SK-N-SH treated with all-trans-retinoic acid at 6 μM for 48 hours (cell line): ENCODE measurements around the gene DHX58.

Source experiments
- CREB5 ChIP-seq: fragments of 250-450 bp; sonication (Bioruptor Pico); IDR thresholded peaks from 2 replicates; pipeline ENCODE4 v1.5.1; 2020; ENCODE audit warnings: low read depth, mild to moderate bottlenecking, moderate library complexity
- RARB ChIP-seq: fragments of 250-450 bp; sonication (Bioruptor Pico); IDR thresholded peaks from 2 replicates; pipeline ENCODE4 v1.8.0; 2021; ENCODE audit warnings: mild to moderate bottlenecking, moderate library complexity
- SNAI2 ChIP-seq: fragments of 250-450 bp; sonication (Bioruptor Pico); IDR thresholded peaks from 2 replicates; pipeline ENCODE4 v1.5.0; 2020; ENCODE audit warnings: mild to moderate bottlenecking, moderate library complexity
- ZC3H10 ChIP-seq: fragments of 250-450 bp; sonication (Bioruptor Pico); IDR thresholded peaks from 2 replicates; pipeline ENCODE4 v1.5.1; 2021; ENCODE audit warnings: mild to moderate bottlenecking, moderate library complexity
- ZFP3 ChIP-seq: fragments of 250-450 bp; sonication (Bioruptor Pico); IDR thresholded peaks from 2 replicates; pipeline ENCODE4 v1.5.0; 2020; ENCODE audit warnings: mild to moderate bottlenecking, moderate library complexity
- ZFP30 ChIP-seq: fragments of 450-650 bp; formaldehyde crosslinking; IDR thresholded peaks from 2 replicates; pipeline ENCODE4 v1.5.0; 2022; ENCODE audit warnings: mild to moderate bottlenecking, moderate library complexity
- ZNF565 ChIP-seq: fragments of 450-650 bp; formaldehyde crosslinking; conservative IDR thresholded peaks from 2 replicates; pipeline ENCODE4 v1.5.0; 2020; ENCODE audit warnings: low read depth, mild to moderate bottlenecking, moderate library complexity
- TF ChIP-seq, protein P1 (sequence below): fragments of 250-450 bp; sonication (Bioruptor Pico); IDR thresholded peaks from 2 replicates; pipeline ENCODE4 v1.5.1; 2021; ENCODE audit warnings: mild to moderate bottlenecking, moderate library complexity
- TF ChIP-seq, protein P2 (sequence below): fragments of 250-450 bp; sonication (Bioruptor Pico); IDR thresholded peaks from 2 replicates; pipeline ENCODE4 v1.5.0; 2020; ENCODE audit warnings: mild to moderate bottlenecking, moderate library complexity

DNA sequence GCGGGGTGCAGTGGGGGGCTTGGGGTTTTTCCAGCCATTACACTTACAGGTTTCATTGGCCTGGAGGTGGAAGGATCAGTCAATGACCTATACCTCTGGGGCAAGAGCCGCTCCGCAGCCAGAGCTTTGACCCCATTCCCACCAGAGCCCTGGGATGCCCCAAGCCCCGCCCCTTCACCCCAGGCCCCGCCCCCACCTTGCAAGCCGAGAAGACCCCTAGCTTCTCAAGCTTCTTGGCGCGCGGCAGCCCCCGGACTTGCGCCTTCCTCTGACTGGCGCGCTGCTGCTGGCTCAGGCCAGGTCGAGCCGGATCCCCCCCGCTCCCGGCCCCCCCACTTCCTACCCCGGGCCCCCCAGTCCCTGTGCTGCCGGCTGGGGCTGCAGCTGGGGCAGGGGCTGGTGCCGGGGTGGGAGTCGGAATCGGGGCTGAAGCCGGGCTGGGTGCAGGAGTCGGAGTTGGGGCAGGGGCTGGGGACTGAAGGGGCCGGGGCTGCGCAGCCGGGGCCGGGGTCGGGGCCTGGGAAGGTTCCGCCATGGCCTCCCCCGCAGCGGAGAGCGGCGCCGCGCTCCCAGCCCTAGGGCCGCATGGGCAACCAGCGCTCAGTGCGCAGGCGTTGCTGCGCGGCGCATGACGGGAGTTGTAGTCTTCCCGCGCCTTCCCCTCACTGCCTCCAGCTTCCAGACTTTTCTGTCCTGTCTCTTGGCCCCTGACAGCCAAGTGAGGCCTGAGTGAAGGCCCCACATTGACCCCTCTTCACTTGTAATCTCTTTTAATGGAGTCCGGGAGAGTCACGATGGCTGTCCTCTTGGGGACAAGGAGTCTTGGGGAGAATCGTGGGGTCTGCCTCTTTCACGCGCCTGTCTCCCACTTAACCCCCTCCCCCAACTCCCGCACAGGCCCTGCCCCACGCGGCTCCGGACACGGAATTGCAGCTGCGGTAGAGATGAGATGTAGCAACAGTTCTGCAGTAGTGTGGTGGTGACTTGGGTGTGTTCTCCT lies 8.6 kb upstream of the DHX58 start, which contains the start of gene KAT2A:
- no peak for TF ChIP-seq RARB (CRISPR knock-in tag)
- TF ChIP-seq ZFP3 (CRISPR knock-in tag), result no peak
- TF ChIP-seq ZFP30 (CRISPR knock-in tag), result no peak
- no peak for TF ChIP-seq CREB5 (CRISPR knock-in tag)
- no peak for TF ChIP-seq ZNF565 (CRISPR knock-in tag)
- TF ChIP-seq ZC3H10 (CRISPR knock-in tag), result no peak
- TF ChIP-seq SNAI2 (CRISPR knock-in tag), result no peak
- TF ChIP-seq, protein P1, sequence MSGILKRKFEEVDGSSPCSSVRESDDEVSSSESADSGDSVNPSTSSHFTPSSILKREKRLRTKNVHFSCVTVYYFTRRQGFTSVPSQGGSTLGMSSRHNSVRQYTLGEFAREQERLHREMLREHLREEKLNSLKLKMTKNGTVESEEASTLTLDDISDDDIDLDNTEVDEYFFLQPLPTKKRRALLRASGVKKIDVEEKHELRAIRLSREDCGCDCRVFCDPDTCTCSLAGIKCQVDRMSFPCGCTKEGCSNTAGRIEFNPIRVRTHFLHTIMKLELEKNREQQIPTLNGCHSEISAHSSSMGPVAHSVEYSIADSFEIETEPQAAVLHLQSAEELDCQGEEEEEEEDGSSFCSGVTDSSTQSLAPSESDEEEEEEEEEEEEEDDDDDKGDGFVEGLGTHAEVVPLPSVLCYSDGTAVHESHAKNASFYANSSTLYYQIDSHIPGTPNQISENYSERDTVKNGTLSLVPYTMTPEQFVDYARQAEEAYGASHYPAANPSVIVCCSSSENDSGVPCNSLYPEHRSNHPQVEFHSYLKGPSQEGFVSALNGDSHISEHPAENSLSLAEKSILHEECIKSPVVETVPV, result no peak
- TF ChIP-seq, protein P2, sequence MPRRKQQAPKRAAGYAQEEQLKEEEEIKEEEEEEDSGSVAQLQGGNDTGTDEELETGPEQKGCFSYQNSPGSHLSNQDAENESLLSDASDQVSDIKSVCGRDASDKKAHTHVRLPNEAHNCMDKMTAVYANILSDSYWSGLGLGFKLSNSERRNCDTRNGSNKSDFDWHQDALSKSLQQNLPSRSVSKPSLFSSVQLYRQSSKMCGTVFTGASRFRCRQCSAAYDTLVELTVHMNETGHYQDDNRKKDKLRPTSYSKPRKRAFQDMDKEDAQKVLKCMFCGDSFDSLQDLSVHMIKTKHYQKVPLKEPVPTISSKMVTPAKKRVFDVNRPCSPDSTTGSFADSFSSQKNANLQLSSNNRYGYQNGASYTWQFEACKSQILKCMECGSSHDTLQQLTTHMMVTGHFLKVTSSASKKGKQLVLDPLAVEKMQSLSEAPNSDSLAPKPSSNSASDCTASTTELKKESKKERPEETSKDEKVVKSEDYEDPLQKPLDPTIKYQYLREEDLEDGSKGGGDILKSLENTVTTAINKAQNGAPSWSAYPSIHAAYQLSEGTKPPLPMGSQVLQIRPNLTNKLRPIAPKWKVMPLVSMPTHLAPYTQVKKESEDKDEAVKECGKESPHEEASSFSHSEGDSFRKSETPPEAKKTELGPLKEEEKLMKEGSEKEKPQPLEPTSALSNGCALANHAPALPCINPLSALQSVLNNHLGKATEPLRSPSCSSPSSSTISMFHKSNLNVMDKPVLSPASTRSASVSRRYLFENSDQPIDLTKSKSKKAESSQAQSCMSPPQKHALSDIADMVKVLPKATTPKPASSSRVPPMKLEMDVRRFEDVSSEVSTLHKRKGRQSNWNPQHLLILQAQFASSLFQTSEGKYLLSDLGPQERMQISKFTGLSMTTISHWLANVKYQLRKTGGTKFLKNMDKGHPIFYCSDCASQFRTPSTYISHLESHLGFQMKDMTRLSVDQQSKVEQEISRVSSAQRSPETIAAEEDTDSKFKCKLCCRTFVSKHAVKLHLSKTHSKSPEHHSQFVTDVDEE (CRISPR knock-in tag), result no peak
